A549 treated with GW870086 at 1 μM for 4 hours (cell line): ENCODE data around the gene FOSL1. TPM values are rescaled to one million over a fixed set of nuclear protein-coding genes. Genes with fewer than 3 reads are reported as not detected.

Experiments
- total RNA-seq: library from RNA; stranded (reverse); fragments of 200-300 nt; extraction: Qiagen RNA extraction; gene quantifications from 5 replicates; pipeline ENCODE4 v1.2.3, GENCODE V29; 2022; ENCODE audit warnings: low read depth

The FOSL1 gene
- 125 to 190 TPM (median 143 TPM) in 5 replicates for total RNA-seq

DNA sequence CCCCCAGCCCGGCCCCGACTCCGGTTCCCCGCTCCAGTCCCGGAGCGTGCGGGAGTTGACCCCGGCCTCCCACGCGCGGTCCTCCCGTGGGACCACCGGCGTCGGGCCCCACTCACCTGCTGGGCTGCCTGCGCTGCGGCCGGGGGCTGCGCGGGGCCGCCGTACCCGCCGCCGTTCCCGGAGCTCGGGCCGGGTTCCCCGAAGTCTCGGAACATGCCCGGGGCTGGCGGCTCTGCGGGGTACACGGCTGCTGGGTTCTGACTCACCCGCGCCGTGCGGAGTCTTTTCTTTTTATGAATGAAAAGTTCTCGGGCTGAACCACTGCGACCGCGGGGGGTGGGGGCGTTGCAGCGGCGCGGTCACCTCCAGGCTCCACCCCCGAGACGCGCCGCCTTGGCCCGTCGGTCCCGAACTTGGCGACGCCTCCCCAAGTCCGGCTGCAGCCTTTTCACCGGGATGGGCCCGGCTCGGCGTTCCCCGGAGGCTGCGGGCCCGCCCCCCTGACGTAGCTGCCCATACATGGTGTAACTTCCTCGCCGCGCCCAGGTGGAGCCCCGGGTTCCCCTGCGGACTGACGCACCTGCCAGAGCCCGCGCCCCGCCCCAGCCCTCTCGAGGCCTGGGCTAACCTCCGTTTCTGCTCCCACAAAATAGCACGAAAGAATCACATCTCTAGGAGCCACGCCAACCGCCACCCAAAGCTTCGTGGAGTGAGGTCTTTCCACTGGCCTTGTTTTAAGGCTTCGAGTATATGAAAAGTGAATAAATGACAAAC, at the start of gene FOSL1:
Gene FOSL1 (minus strand): TSS at position 264 of the 774 bp plus-strand sequence. CDS start 49 bp downstream, at position 215.

DNA sequence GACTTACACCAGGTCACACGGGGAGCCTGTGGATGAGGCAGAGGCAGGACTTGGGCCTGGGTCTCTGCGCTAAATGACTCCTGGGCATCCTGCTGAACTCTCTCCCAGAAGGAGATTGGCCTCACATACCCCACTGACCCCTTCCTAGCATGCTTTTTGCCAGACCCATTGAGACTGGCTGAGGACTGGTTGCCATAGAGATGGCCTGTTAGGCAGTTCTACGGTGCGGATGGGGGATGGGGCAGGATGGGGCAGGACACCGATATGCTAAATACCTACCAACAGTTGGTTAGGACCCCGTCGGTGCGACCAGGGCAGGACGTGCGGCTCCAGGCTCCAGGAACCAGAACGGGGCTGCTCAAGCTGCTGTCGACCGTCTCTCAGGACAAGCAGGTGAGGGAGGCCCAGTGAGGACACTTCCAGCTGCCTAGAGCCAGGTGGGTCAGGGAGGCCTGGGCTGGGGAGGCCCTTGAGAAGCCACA, 45.3 kb upstream of the FOSL1 start, which contains the start of gene TSGA10IP:
Gene TSGA10IP (plus strand): TSS at position 51 of the 482 bp plus-strand sequence. CDS start 196 bp downstream, at position 247.

DNA sequence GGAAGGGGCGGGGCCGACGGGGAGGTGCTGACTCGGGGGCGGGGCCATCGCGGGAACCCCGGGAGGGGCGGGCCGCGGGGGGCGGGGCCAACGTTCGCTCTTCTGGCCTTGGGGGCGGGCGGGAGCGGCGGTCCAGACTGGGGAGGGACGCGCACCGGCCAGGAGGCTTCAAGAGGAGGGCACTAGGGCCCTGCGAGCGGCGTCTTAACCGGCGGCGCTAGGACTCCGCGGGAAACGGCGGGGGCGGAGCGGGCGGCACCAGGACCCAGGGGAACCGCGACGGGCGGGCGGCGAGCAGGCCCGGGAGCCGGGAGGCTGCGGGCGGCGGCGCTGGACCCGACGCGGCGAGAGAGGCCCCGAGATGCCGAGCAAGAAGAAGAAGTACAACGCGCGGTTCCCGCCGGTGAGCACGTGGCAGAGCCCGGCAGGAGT, 19.0 kb upstream of the FOSL1 start, which contains the start of gene DRAP1:
Gene DRAP1 (plus strand): TSS at position 286 of the 432 bp plus-strand sequence. CDS start 76 bp downstream, at position 362.

GRCh38 chr11:65918211-65919140, 18.3 kb upstream of the FOSL1 start, which contains the start of gene C11orf68:
C11orf68 (minus strand) TSS chr11:65919062; CDS start chr11:65919031, 31 bp downstream.

DNA sequence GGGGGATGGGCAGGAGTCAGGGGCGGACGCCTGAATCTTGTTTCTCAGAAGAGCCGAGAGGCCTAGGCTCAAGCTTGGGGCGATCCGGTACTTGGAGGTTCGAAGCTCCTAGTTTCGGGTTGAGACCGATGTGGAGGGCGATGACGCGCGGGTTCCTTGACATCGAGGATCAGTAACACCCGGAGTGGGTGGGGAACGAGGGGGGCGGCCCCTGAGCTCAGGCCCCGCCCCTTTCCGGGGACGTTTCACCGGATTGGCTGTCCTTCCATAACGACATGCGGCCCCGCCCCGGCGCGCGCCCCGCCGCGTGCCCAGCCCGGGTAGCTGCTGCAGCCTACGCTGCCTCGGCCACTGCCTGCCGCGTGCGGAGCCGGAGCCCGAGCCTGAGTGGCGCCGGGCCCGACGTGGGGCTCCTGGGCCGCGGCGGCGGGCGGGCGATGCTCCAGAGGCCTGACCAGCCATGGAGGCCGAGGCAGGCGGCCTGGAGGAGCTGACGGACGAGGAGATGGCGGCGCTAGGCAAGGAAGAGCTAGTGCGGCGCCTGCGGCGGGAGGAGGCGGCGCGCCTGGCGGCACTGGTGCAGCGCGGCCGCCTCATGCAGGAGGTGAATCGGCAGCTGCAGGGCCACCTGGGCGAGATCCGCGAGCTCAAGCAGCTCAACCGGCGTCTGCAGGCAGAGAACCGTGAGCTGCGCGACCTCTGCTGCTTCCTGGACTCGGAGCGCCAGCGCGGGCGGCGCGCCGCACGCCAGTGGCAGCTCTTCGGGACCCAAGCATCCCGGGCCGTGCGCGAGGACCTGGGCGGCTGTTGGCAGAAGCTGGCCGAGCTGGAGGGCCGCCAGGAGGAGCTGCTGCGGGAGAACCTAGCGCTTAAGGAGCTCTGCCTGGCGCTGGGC, 9.6 kb downstream of the FOSL1 start, which contains the start of gene CCDC85B:
Gene CCDC85B (plus strand): TSS at position 350 of the 895 bp plus-strand sequence. CDS start 111 bp downstream, at position 461.

DNA sequence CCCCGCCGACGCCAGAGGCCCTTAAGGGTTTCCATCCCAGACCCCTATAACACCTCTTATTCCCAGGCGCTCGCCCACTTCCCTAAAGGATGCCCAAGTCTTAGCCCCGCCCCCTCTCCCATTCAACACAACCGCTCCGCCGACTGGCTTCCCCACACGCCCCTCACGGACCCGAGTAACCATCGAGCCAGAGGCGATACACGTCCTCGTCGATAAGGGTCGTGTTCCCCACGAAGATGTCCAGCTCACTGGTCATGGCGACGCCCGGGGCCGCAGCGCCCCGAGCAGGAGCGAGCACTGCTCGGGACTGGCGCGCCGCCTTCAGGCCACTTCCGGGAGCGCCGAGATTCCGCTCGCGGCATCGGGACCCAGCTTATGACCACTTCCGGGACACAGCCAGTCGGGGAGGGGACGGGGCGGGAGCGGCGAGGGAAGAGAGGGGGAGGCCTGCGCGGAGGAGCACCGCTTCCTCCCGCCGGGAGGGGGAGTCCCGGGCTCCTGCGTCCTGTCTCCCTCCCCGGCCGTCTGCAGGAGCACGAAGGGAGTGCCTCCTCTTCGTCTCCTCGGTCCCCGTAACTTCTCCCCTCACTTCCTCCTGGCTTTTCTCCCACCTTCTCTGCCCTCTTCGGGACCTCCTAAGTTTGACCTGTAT, 11.9 kb downstream of the FOSL1 start, which contains the start of gene FIBP:
Gene FIBP (minus strand): TSS at position 309 of the 652 bp plus-strand sequence. CDS start 53 bp downstream, at position 256.

DNA sequence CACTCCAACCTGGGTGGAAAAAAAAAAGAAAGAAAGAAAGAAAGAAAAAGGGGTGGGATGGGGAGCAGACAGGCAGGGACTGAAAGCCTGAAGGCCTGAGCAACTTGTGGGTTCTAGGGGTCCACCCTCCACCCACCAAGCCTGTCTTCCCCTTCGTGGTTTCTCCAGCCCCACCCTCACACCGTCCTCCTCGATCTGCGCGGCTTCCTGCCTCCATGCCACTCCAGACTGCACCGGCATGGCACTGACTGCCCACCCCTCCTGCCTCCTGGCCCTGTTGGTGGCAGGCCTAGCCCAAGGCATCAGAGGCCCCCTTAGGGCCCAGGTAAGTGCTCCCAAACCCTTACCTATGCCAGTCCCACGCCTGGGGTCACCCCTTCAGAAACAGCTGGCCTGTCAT, 20.6 kb downstream of the FOSL1 start, which contains the start of gene CTSW:
Gene CTSW (plus strand): TSS at position 221 of the 400 bp plus-strand sequence. CDS start 18 bp downstream, at position 239.

DNA sequence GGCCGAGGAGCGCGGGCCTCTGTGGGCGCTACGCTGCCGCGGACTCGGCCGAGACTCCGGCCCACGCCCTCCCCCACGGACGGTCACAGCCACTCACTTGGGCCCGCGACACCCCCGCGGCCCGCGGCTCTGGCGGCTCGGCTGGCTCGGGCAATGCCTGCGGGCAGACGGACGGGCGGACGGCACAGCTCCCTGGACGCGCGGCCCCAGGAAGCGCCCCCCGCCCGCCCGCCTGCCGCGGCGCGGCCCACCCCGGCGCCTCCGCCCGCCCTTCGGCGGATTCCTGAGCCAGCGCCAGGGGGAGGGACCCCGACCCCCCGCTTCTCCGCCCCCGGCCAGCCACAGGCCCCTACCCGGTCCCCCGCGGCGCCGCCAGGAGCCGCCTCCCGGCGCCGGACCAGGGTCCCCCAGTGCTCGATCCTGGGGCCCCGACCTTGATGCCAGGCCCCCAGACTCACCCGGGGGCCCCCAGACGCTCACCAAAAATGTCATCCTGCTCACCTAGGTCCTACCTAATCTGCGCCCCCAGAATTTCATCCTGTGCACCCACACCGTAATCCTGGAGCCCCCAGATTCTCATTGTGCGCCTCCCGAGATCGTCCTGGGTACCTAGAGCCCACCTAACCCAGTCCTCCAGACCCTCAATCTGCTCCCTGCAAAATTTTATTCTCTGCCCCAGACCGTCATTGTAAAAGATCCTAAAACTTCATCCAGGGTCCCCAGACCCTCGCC, 27.4 kb downstream of the FOSL1 start, which contains the start of gene EFEMP2:
Gene EFEMP2 (minus strand): TSS at position 215 of the 732 bp plus-strand sequence. CDS start 446 bp downstream, outside the sequence.

DNA sequence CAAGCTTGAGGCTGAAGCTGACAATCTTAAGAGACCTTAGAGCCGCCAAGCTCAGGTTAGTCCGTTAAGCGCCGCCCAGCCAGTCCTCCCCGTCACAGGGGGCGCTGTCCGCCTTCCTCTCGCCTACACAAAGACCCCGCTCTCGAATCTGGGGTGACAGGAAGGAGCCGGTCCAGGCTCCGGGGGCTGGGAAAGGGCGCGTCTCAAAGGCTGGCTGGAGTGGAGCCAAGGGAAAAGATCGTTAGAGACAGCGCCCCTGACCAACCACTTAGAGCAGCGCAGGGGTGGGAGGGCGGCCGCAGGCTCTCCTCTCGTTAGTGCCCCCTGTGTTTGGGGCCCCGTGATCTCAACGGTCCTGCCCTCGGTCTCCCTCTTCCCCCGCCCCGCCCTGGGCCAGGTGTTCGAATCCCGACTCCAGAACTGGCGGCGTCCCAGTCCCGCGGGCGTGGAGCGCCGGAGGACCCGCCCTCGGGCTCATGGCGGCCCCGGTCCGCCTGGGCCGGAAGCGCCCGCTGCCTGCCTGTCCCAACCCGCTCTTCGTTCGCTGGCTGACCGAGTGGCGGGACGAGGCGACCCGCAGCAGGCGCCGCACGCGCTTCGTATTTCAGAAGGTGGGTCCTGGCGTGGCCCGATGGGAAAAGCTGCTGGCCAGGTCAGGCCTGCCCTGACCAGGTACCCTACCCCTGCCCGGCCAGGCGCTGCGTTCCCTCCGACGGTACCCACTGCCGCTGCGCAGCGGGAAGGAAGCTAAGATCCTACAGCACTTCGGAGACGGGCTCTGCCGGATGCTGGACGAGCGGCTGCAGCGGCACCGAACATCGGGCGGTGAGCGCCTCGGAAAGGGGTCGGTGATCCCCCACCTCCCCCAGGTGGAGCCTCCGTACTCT, 39.7 kb downstream of the FOSL1 start, which contains the start of gene MUS81:
Gene MUS81 (plus strand): TSS at position 156 of the 887 bp plus-strand sequence. CDS start 321 bp downstream, at position 477.

GRCh38 chr11:65857853-65858680, 42.1 kb downstream of the FOSL1 start, which contains the start of gene CFL1:
CFL1 (minus strand) TSS chr11:65858180; CDS start chr11:65858099, 81 bp downstream.

Other genes with a start within 250 kb of the FOSL1 start
- 62.9 to 74.7 TPM (median 72.1 TPM) in 5 replicates for gene RELA, start 237.5 kb downstream of the FOSL1 start, total RNA-seq
- 40.6 to 53.9 TPM (median 50.3 TPM) in 5 replicates for gene KAT5, start 188.1 kb downstream of the FOSL1 start, total RNA-seq
- gene RNASEH2C, start 179.6 kb downstream of the FOSL1 start, total RNA-seq: 39.2 to 49.6 TPM (median 47.9 TPM) in 5 replicates
- gene AP5B1, start 119.4 kb downstream of the FOSL1 start, total RNA-seq: 8.5 to 12.1 TPM (median 10.7 TPM) in 5 replicates
- gene OVOL1, start 113.3 kb downstream of the FOSL1 start, total RNA-seq: 0.05 to 0.09 TPM (median 0.08 TPM) in 3 of 5 replicates, not detected in the others
- gene SNX32, start 66.4 kb downstream of the FOSL1 start, total RNA-seq: 0.05 to 0.08 TPM (median 0.07 TPM) in 3 of 5 replicates, not detected in the others
- gene CFL1, start 42.2 kb downstream of the FOSL1 start, total RNA-seq: 1,820 to 2,323 TPM (median 2,200 TPM) in 5 replicates
- 20.1 to 33.6 TPM (median 29.6 TPM) in 5 replicates for gene MUS81, start 40.0 kb downstream of the FOSL1 start, total RNA-seq
- gene EFEMP2, start 27.6 kb downstream of the FOSL1 start, total RNA-seq: 0.64 to 1.2 TPM (median 1.1 TPM) in 5 replicates
- 0.09 to 0.10 TPM in 2 of 5 replicates, not detected in the others for gene CTSW, start 20.6 kb downstream of the FOSL1 start, total RNA-seq
- 73.7 to 85.9 TPM (median 84.2 TPM) in 5 replicates for gene FIBP, start 11.9 kb downstream of the FOSL1 start, total RNA-seq
- gene CCDC85B, start 9.7 kb downstream of the FOSL1 start, total RNA-seq: 30.0 to 43.4 TPM (median 41.9 TPM) in 5 replicates
- gene C11orf68, start 18.7 kb upstream of the FOSL1 start, total RNA-seq: 32.7 to 44.7 TPM (median 43.0 TPM) in 5 replicates
- gene DRAP1, start 19.0 kb upstream of the FOSL1 start, total RNA-seq: 183 to 254 TPM (median 197 TPM) in 5 replicates
- not detected in 5 replicates for gene TSGA10IP, start 45.1 kb upstream of the FOSL1 start, total RNA-seq
- gene SART1, start 61.3 kb upstream of the FOSL1 start, total RNA-seq: 47.0 to 61.7 TPM (median 60.4 TPM) in 5 replicates
- gene EIF1AD, start 101.8 kb upstream of the FOSL1 start, total RNA-seq: 37.7 to 47.7 TPM (median 40.1 TPM) in 5 replicates
- gene BANF1, start 102.1 kb upstream of the FOSL1 start, total RNA-seq: 358 to 512 TPM (median 465 TPM) in 5 replicates
- not detected in 5 replicates for gene CST6, start 111.6 kb upstream of the FOSL1 start, total RNA-seq
- 0.89 to 1.8 TPM (median 1.5 TPM) in 5 replicates for gene CATSPER1, start 126.1 kb upstream of the FOSL1 start, total RNA-seq
- not detected in 5 replicates for gene GAL3ST3, start 148.8 kb upstream of the FOSL1 start, total RNA-seq
- 167 to 176 TPM (median 170 TPM) in 5 replicates for gene SF3B2, start 152.0 kb upstream of the FOSL1 start, total RNA-seq
- gene PACS1, start 169.9 kb upstream of the FOSL1 start, total RNA-seq: 55.6 to 82.5 TPM (median 76.9 TPM) in 5 replicates